Measurements from ENCODE around the gene SPATA13.

SPATA13 gene

DNA sequence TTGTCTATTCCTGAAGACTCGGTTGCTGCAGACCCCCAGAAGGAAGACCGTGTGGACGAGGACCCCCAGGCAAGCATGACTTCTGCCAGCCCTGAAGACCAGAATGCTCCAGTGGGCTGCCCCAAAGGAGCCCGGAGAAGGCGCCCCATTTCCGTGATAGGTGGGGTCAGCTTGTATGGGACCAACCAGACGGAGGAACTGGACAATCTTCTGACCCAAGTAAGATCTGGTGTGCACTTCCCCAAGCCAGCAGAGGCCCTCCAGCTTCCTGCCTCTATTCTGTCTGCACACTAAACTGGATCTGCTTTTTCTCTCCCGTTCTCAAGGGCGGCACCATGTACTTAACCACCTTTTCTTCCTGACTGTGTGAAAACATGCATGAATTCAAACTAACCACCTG lies 89.1 kb downstream of the SPATA13 start:
- TF ChIP-seq ARNTL (CRISPR knock-in tag; IDR thresholded peaks at IDR 0.05; ENCODE audit: borderline replicate concordance, low read depth): no peak
- no peak for TF ChIP-seq OSR1 (CRISPR knock-in tag; IDR thresholded peaks at IDR 0.05)
- no peak for TF ChIP-seq ESRRG (CRISPR knock-in tag; IDR thresholded peaks at IDR 0.05)
- TF ChIP-seq ZNF70 (CRISPR knock-in tag; IDR thresholded peaks at IDR 0.05): no peak
- no peak for TF ChIP-seq ZFP30 (CRISPR knock-in tag; IDR thresholded peaks at IDR 0.05)
- TF ChIP-seq, protein P1, sequence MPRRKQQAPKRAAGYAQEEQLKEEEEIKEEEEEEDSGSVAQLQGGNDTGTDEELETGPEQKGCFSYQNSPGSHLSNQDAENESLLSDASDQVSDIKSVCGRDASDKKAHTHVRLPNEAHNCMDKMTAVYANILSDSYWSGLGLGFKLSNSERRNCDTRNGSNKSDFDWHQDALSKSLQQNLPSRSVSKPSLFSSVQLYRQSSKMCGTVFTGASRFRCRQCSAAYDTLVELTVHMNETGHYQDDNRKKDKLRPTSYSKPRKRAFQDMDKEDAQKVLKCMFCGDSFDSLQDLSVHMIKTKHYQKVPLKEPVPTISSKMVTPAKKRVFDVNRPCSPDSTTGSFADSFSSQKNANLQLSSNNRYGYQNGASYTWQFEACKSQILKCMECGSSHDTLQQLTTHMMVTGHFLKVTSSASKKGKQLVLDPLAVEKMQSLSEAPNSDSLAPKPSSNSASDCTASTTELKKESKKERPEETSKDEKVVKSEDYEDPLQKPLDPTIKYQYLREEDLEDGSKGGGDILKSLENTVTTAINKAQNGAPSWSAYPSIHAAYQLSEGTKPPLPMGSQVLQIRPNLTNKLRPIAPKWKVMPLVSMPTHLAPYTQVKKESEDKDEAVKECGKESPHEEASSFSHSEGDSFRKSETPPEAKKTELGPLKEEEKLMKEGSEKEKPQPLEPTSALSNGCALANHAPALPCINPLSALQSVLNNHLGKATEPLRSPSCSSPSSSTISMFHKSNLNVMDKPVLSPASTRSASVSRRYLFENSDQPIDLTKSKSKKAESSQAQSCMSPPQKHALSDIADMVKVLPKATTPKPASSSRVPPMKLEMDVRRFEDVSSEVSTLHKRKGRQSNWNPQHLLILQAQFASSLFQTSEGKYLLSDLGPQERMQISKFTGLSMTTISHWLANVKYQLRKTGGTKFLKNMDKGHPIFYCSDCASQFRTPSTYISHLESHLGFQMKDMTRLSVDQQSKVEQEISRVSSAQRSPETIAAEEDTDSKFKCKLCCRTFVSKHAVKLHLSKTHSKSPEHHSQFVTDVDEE (CRISPR knock-in tag; IDR thresholded peaks at IDR 0.05): no peak
- TF ChIP-seq RARB (CRISPR knock-in tag; IDR thresholded peaks at IDR 0.05): no peak
- TF ChIP-seq TCF4 (CRISPR knock-in tag; IDR thresholded peaks at IDR 0.05; ENCODE audit: borderline replicate concordance): no peak
- TF ChIP-seq BACH2 (CRISPR knock-in tag; IDR thresholded peaks at IDR 0.05; ENCODE audit: borderline replicate concordance): no peak
- no peak for TF ChIP-seq SNAI2 (CRISPR knock-in tag; IDR thresholded peaks at IDR 0.05)
- no peak for TF ChIP-seq ZNF565 (CRISPR knock-in tag; conservative IDR thresholded peaks at IDR 0.05; ENCODE audit: low read depth)
- TF ChIP-seq PPARA (CRISPR knock-in tag; IDR thresholded peaks at IDR 0.05; ENCODE audit: borderline replicate concordance): no peak
- no peak for TF ChIP-seq ISL1 (CRISPR knock-in tag; IDR thresholded peaks at IDR 0.05)
- no peak for TF ChIP-seq CSRNP3 (CRISPR knock-in tag; IDR thresholded peaks at IDR 0.05)
- no peak for TF ChIP-seq CSDC2 (CRISPR knock-in tag; IDR thresholded peaks at IDR 0.05)
- TF ChIP-seq, protein P2, sequence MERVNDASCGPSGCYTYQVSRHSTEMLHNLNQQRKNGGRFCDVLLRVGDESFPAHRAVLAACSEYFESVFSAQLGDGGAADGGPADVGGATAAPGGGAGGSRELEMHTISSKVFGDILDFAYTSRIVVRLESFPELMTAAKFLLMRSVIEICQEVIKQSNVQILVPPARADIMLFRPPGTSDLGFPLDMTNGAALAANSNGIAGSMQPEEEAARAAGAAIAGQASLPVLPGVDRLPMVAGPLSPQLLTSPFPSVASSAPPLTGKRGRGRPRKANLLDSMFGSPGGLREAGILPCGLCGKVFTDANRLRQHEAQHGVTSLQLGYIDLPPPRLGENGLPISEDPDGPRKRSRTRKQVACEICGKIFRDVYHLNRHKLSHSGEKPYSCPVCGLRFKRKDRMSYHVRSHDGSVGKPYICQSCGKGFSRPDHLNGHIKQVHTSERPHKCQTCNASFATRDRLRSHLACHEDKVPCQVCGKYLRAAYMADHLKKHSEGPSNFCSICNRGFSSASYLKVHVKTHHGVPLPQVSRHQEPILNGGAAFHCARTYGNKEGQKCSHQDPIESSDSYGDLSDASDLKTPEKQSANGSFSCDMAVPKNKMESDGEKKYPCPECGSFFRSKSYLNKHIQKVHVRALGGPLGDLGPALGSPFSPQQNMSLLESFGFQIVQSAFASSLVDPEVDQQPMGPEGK (CRISPR knock-in tag; IDR thresholded peaks at IDR 0.05; ENCODE audit: borderline replicate concordance): no peak
- TF ChIP-seq ZC3H10 (CRISPR knock-in tag; IDR thresholded peaks at IDR 0.05): no peak
- ATAC-seq: no peak

DNA sequence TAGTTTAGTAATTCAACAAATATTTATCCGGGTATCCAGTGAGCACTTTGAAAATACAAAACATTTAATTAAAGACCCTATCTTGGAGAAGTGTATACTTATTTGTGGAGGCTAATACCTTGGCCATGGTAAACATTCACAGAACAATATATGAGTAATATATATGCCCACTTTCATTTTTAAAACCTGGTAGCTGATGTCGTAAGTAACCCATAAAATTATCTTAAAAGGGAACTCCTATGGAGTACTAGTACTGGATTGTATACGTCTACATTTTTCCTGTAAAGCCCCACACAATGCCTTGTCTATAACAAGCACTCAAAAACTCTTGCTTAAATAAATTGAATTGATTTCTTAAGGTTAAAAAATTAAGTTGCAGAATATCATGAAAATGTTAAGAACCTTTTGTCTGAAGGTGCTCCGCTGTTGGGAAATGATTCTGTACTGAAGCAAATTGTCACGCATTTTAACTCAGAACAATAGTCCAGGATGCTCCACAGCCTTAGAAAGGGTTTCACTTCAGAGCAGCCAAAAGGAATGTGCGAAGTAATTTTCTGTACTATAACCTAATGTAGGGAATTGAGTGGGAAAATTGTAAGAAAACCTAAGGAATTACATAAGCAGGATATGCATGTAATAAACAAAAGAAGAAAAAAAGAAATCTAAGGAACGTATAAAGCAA lies 90.0 kb downstream of the SPATA13 start:
- no peak for TF ChIP-seq ZC3H10 (CRISPR knock-in tag; IDR thresholded peaks at IDR 0.05)
- TF ChIP-seq RARB (CRISPR knock-in tag; IDR thresholded peaks at IDR 0.05): no peak
- TF ChIP-seq, protein P2 (CRISPR knock-in tag; IDR thresholded peaks at IDR 0.05; ENCODE audit: borderline replicate concordance): no peak
- no peak for TF ChIP-seq TOX (CRISPR knock-in tag; IDR thresholded peaks at IDR 0.05; ENCODE audit: borderline replicate concordance)
- TF ChIP-seq CSRNP3 (CRISPR knock-in tag; IDR thresholded peaks at IDR 0.05): no peak
- TF ChIP-seq GLIS3 (CRISPR knock-in tag; IDR thresholded peaks at IDR 0.05): no peak
- TF ChIP-seq OSR1 (CRISPR knock-in tag; IDR thresholded peaks at IDR 0.05): no peak
- TF ChIP-seq TCF4 (CRISPR knock-in tag; IDR thresholded peaks at IDR 0.05; ENCODE audit: borderline replicate concordance): no peak
- TF ChIP-seq ZNF565 (CRISPR knock-in tag; conservative IDR thresholded peaks at IDR 0.05; ENCODE audit: low read depth): no peak
- TF ChIP-seq ZNF70 (CRISPR knock-in tag; IDR thresholded peaks at IDR 0.05): no peak
- TF ChIP-seq SNAI2 (CRISPR knock-in tag; IDR thresholded peaks at IDR 0.05): no peak
- no peak for ATAC-seq

DNA sequence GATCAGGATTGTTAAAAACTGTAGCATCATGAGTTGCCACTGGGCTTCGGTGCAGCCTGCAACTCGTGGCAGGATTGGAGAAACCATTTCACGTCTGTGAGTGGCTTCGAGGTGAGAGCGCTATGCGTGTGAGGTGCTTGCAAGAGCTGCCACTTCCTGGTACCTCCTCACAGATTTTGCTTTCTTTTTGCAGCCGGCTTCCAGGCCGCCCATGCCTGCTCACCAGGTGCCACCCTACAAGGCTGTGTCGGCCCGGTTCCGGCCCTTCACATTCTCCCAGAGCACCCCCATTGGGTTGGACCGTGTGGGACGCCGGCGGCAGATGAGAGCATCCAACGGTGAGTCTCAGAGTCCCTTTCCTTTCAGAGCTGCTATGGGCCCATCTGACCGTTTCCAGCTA lies 91.0 kb downstream of the SPATA13 start:
- no peak for ATAC-seq
- TF ChIP-seq CSRNP3 (CRISPR knock-in tag; IDR thresholded peaks at IDR 0.05) (no peak), PPARA (CRISPR knock-in tag; IDR thresholded peaks at IDR 0.05; ENCODE audit: borderline replicate concordance) (no peak), ZNF70 (CRISPR knock-in tag; IDR thresholded peaks at IDR 0.05) (no peak), RARB (CRISPR knock-in tag; IDR thresholded peaks at IDR 0.05) (no peak), BACH2 (CRISPR knock-in tag; IDR thresholded peaks at IDR 0.05; ENCODE audit: borderline replicate concordance) (no peak), ZNF565 (CRISPR knock-in tag; conservative IDR thresholded peaks at IDR 0.05; ENCODE audit: low read depth) (no peak), ZFP3 (CRISPR knock-in tag; IDR thresholded peaks at IDR 0.05) (no peak)
- TF ChIP-seq, protein P3, sequence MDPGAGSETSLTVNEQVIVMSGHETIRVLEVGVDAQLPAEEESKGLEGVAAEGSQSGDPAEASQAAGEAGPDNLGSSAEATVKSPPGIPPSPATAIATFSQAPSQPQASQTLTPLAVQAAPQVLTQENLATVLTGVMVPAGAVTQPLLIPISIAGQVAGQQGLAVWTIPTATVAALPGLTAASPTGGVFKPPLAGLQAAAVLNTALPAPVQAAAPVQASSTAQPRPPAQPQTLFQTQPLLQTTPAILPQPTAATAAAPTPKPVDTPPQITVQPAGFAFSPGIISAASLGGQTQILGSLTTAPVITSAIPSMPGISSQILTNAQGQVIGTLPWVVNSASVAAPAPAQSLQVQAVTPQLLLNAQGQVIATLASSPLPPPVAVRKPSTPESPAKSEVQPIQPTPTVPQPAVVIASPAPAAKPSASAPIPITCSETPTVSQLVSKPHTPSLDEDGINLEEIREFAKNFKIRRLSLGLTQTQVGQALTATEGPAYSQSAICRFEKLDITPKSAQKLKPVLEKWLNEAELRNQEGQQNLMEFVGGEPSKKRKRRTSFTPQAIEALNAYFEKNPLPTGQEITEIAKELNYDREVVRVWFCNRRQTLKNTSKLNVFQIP (CRISPR knock-in tag; IDR thresholded peaks at IDR 0.05; ENCODE audit: borderline replicate concordance, low read depth): no peak
- TF ChIP-seq, protein P2 (CRISPR knock-in tag; IDR thresholded peaks at IDR 0.05; ENCODE audit: borderline replicate concordance): no peak

Data from SK-N-SH treated with all-trans-retinoic acid at 6 μM for 48 hours (cell line).